ENCODE measurements around the gene SIX3.

GRCh38 chr2:44957656-44958327, 16.3 kb downstream of the SIX3 start:
- TF ChIP-seq CTCF (IDR thresholded peaks at IDR 0.05; ENCODE audit: low read length) (no peak), EZH2 (IDR thresholded peaks at IDR 0.05; ENCODE audit: borderline replicate concordance, low read length) (no peak)

Measured in OCI-LY1 (cell line).